ENCODE measurements around the gene CDK5RAP1.
A peak's percentile ranks its signal among the peaks of the same experiment; 100 is the strongest.
"Not testable (repeated sequence)": the region's sequence is repeated elsewhere in the genome, so short reads cannot be mapped to it uniquely, and the experiment has no call there.

CDK5RAP1 gene

GRCh38 chr20:33431797-33432381, 30.6 kb upstream of the CDK5RAP1 start:
- TF ChIP-seq CTCF (IDR thresholded peaks at IDR 0.05; ENCODE audit: low read depth, low read length), result no peak
- no peak for DNase-seq (ENCODE audit: extremely low read depth, low read depth)

- DNase-seq (ENCODE audit: extremely low read depth, low read depth), result not testable (repeated sequence)
Measured at GRCh38 chr20:33423875-33424274, 22.6 kb upstream of the CDK5RAP1 start.

GRCh38 chr20:33423141-33423834, 22.0 kb upstream of the CDK5RAP1 start:
- TF ChIP-seq CTCF (IDR thresholded peaks at IDR 0.05; ENCODE audit: low read depth, low read length), result no peak
- peak; percentile 75 for DNase-seq (ENCODE audit: extremely low read depth, low read depth)

- no peak for TF ChIP-seq CTCF (IDR thresholded peaks at IDR 0.05; ENCODE audit: low read depth, low read length)
- DNase-seq (ENCODE audit: extremely low read depth, low read depth), result no peak
Measured at GRCh38 chr20:33419140-33419974, 18.0 kb upstream of the CDK5RAP1 start.

DNA sequence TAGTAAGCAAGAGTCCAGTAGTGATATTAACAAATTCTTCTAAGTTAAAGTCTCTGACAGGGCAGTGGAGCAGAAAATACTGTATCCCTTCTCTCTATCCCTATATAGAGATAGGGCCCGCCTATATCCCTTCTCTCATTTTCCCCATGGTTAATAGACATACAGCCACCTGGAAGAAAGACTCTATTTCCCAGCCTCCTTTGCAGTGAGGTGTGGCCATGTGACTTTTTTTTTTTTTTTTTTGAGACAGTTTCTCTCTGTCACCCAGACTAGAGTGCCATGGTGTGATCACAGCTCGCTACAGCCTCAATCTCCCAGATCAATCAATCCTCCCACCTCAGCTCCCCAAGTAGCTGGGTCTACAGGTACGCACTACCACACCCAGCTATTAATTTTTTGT, 16.7 kb upstream of the CDK5RAP1 start:
- TF ChIP-seq CTCF (IDR thresholded peaks at IDR 0.05; ENCODE audit: low read depth, low read length), result no peak
- no peak for DNase-seq (ENCODE audit: extremely low read depth, low read depth)

- no peak for DNase-seq (ENCODE audit: extremely low read depth, low read depth)
- TF ChIP-seq CTCF (IDR thresholded peaks at IDR 0.05; ENCODE audit: low read depth, low read length), result peak; percentile 57
Measured at GRCh38 chr20:33415948-33416347, 14.6 kb upstream of the CDK5RAP1 start.

DNA sequence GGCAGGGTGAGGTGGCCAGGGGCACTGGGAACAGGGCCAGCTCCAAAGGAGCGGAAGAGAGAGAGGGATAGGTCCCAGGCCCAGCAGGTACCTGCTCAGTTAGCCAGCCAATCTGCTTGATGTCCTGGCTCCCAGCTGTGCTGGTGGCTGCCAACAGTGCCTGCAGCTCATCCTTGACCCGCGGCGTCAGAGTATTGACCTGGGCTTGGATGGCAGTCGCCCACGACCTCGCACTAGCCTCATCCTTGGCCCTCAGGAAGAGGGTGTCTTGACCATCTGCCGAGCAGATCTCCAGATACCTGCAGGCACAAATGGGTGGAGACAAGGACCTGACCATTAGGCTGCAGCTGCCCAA, 11.1 kb upstream of the CDK5RAP1 start:
- no peak for TF ChIP-seq CTCF (IDR thresholded peaks at IDR 0.05; ENCODE audit: low read depth, low read length)
- no peak for DNase-seq (ENCODE audit: extremely low read depth, low read depth)

All from AG09319 (cell line).